HUDEP-2 (cell line): ENCODE results near the gene ANKRD24.
"Not testable (repeated sequence)": the region's sequence is repeated elsewhere in the genome, so short reads cannot be mapped to it uniquely, and the experiment has no call there.

Source experiments
- DNase-seq, 76 experiments: peaks; one replicate each; lab custom pipeline; 2025; ENCODE audit not compliant: unreplicated experiment in 76 of 76; lab: John Stamatoyannopoulos, UW

The ANKRD24 gene

DNA sequence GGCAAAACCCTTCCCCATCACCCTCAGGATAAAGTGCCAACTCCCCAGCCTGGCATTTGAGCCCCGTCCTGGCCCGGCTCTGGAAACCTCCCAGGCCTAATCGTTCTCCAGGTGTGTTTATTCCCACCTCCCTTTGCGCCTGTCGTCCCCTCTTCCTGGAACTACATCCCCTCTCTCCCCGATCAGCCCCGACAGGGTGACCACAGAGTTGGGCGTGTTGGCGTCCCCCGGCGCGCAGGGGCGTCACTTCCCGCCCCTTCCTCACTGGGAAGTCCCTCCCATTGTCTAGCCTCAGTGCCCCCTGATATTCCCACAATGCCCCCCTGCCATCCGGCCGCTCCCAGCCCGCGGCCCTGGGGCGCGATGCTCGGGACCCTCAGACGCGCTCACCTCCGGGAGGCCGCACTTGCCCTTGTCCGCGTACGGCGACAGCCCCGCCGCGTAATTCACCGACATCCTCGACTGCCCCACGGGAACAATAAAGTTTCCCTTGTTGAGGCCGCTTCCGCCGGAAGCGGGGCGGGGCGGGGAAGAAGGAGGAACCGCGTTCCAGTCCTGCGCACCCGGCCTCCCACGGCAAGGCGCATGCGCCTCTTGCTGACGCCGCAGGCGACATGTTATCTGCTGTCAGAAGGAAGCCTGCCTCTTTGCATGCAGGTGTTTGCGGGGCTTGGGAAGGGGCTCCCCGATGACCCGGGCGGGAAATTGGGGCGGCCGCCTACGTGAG, at the start of gene ANKRD24, which contains the start of gene SIRT6:
Gene ANKRD24 (plus strand): TSS at position 606 of the 727 bp plus-strand sequence. CDS start 3,737 bp downstream, outside the sequence.
Gene SIRT6 (minus strand): TSS at position 480 of the 727 bp plus-strand sequence. CDS start 24 bp downstream, at position 456.
- DNase-seq, result peak in 75 of 76 experiments; percentile 52 to 98 (median 95)

GRCh38 chr19:4134351-4134750, 48.1 kb upstream of the ANKRD24 start:
- no peak for DNase-seq

- not testable (repeated sequence) for DNase-seq
Observed at GRCh38 chr19:4135386-4135785, 47.1 kb upstream of the ANKRD24 start.

GRCh38 chr19:4136680-4137088, 45.8 kb upstream of the ANKRD24 start:
- no peak for DNase-seq

DNA sequence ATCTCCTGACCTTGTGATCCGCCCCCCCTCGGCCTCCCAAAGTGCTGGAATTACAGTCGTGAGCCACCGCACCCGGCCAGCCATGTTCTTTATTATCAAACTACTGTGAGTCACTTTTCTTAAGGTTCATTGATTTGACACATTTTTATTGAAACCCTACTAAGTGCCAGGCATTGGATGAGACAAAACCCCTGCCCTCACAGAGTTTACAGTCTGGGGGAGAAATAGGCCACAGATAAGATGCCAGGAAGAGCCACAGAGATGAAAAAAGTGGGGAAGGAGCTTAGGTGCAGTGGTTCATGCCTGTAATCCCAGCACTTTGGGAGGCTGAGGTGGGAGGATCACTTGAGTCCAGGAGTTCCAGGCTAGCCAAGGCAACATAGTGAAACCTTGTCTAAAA, 44.0 kb upstream of the ANKRD24 start:
- DNase-seq, result no peak

GRCh38 chr19:4139614-4140236, 42.8 kb upstream of the ANKRD24 start:
- DNase-seq, result peak in 74 of 76 experiments; percentile 27 to 97 (median 84)

GRCh38 chr19:4140237-4140711, 42.2 kb upstream of the ANKRD24 start:
- peak in 53 of 76 experiments; percentile 8 to 71 (median 37) for DNase-seq

GRCh38 chr19:4142916-4143315, 39.6 kb upstream of the ANKRD24 start:
- DNase-seq, result not testable (repeated sequence)

GRCh38 chr19:4144666-4145249, 37.7 kb upstream of the ANKRD24 start:
- peak in 57 of 76 experiments; percentile 25 to 80 (median 53) for DNase-seq

GRCh38 chr19:4149518-4150288, 32.8 kb upstream of the ANKRD24 start:
- DNase-seq, result peak in 17 of 76 experiments; percentile 7 to 34 (median 23)

DNA sequence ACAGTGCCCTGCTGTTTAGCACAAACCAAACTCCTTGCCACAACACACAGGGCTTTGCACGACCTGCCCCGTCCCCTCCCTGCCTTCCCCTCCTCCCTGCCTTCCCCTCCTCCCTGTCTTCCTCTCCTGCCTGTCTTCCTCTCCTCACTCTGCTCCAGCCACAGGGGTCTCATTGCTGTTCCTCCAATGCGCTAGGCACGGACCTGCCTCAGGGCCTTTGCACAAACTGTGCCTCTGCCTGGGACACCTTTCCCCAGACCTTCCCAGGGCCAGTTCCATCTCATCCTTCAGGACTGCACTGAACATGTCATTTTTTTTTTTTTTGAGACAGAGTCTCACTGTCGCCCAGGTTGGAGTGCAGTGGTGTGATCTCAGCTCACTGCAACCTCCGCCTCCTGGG, 30.9 kb upstream of the ANKRD24 start:
- no peak for DNase-seq

GRCh38 chr19:4152241-4152998, 30.1 kb upstream of the ANKRD24 start:
- DNase-seq, result no peak

- no peak for DNase-seq
Observed at GRCh38 chr19:4154571-4155312, 27.7 kb upstream of the ANKRD24 start.

DNA sequence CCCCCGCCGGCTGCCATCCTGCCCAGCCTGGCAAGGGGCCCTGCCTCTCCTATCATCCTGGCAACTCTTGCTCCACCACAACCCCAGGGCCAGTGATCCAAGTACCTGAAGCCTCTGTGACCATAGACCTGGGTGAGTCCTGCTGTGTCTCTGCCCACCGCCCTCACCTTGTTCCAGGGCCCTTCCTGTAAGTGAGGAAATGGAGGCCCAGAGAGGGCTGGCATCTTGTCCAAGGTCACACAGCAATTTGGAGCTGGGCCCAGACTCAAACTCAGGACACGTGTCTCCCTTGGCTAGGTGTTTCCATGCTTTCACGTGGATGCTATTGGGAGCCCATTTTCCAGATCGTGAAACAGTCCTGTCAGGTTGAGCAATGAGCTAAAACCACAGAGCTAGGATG, 25.3 kb upstream of the ANKRD24 start:
- DNase-seq, result no peak

DNA sequence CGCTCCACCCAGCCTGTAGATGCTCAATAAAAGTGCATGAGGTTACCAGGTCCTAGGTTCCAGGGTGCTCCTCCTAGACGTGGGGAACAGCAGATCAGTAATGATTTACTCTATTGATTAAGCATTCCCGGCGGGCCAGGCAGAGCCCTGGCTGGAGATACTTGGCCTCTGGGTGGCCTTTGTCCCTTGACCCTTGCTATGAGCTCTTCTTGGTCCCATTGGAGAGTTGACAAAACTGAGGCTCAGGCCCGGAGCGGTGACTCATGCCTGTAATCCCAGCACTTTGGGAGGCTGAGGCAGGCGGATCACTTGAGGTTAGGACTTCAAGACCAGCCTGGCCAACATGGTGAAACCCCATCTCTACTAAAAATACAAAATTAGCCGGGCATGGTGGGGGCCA, 24.5 kb upstream of the ANKRD24 start:
- DNase-seq, result not testable (repeated sequence)

GRCh38 chr19:4161415-4162077, 20.9 kb upstream of the ANKRD24 start:
- DNase-seq, result no peak

DNA sequence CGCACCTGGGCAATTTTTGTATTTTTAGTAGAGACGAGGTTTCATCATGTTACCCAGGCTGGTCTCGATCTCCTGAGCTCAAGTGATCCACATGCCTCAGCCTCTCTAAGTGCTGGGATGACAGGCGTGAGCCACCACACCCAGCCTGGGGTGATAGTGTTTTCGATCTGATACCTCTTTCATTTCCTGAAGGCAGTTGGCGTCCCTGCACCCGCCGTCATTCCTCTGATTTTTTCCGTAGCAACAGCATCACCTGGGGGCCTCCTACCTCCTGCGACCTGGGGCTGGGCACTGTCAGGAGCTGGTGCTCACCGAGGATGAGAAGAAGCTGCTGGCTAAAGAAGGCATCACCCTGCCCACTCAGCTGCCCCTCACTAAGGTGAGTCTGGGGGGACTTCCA, 18.2 kb upstream of the ANKRD24 start:
- DNase-seq, result no peak

DNA sequence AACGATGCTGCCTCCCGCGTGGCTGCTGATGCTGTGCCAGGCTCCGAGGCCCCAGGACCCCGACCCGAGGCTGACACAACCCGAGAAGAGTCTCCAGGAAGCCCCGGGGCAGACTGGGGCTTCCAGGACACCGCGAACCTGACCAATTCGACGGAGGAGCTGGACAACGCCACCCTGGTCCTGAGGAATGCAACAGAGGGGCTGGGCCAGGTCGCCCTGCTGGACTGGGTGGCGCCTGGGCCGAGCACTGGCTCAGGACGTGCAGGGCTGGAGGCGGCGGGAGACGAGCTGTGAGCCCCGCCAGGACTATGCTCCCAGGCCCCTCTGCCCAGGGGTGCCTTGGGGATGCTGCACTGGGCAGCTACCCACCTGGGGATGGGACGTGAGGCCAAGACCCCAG, 10.8 kb upstream of the ANKRD24 start:
- DNase-seq, result no peak
